GM18909 (cell line): Measurements from ENCODE around the gene DOHH.

Experiments used
- ATAC-seq: cut with Tn5 transposase; IDR thresholded peaks from one replicate; pipeline ENCODE4 v1.9.1; 2021; ENCODE audit warnings: mild to moderate bottlenecking; ENCODE audit not compliant: unreplicated experiment, poor library complexity

DOHH gene

GRCh38 chr19:3500429-3501101 is at the start of gene DOHH:
Gene DOHH (minus strand): TSS chr19:3500674. CDS start chr19:3496814, 3,860 bp downstream.
- peak; percentile 85 for ATAC-seq

GRCh38 chr19:3549816-3550215 is 49.3 kb upstream of the DOHH start:
- no peak for ATAC-seq

- no peak for ATAC-seq
These were observed 48.1 kb upstream of the DOHH start for GRCh38 chr19:3548606-3549005.

GRCh38 chr19:3547767-3548282 is 47.4 kb upstream of the DOHH start:
- no peak for ATAC-seq

GRCh38 chr19:3547301-3547731 is 46.8 kb upstream of the DOHH start:
- ATAC-seq: no peak

- no peak for ATAC-seq
These were observed 45.6 kb upstream of the DOHH start for GRCh38 chr19:3546119-3546518.

- no peak for ATAC-seq
These were observed 45.2 kb upstream of the DOHH start for GRCh38 chr19:3545669-3546034.

- ATAC-seq: no peak
These were observed 44.5 kb upstream of the DOHH start for GRCh38 chr19:3544742-3545668.

GRCh38 chr19:3544058-3544376 is 43.5 kb upstream of the DOHH start:
- no peak for ATAC-seq

- ATAC-seq: no peak
These were observed 42.9 kb upstream of the DOHH start for GRCh38 chr19:3543150-3544057.

GRCh38 chr19:3539756-3540118 is 39.3 kb upstream of the DOHH start:
- ATAC-seq: no peak

- no peak for ATAC-seq
These were observed 38.7 kb upstream of the DOHH start, which contains the start of gene TEKTIP1 for GRCh38 chr19:3538965-3539755. Gene TEKTIP1 (plus strand): TSS chr19:3539174. CDS start chr19:3539178, 4 bp downstream.

GRCh38 chr19:3538258-3538929 is 37.9 kb upstream of the DOHH start:
- ATAC-seq: no peak

- no peak for ATAC-seq
These were observed 37.2 kb upstream of the DOHH start for GRCh38 chr19:3537438-3538240.

- ATAC-seq: no peak
These were observed 36.6 kb upstream of the DOHH start for GRCh38 chr19:3537101-3537437.

- ATAC-seq: no peak
These were observed 36.1 kb upstream of the DOHH start for GRCh38 chr19:3536429-3537100.

GRCh38 chr19:3535981-3536380 is 35.5 kb upstream of the DOHH start:
- no peak for ATAC-seq

GRCh38 chr19:3535563-3535965 is 35.1 kb upstream of the DOHH start:
- ATAC-seq: no peak
